ENCODE results near the gene NRG2.

- TF ChIP-seq CTCF (IDR thresholded peaks at IDR 0.05) (no peak), POLR2A (IDR thresholded peaks at IDR 0.05) (no peak)
Measured at GRCh38 chr5:139903795-139904565, 139.1 kb downstream of the NRG2 start.
